Gastrocnemius medialis (tissue), 4 donors: ENCODE measurements around the gene ZNF516.

Source experiments
- CTCF ChIP-seq, 5 experiments: fragments of 450-650 bp in 3 of 5; fragments of 200-600 bp in 2 of 5; sonication (generic) in 2 of 5; IDR thresholded peaks in 4 of 5; conservative IDR thresholded peaks in 1 of 5; 1 replicate in 4 of 5; 2 replicates in 1 of 5; pipeline ENCODE4 v1.5.1; 2016 to 2019; ENCODE audit warnings: antibody characterized with exemption in 5 of 5, mild to moderate bottlenecking in 3 of 5, moderate library complexity in 3 of 5
- POLR2A ChIP-seq, 2 donors: fragments of 450-650 bp; IDR thresholded peaks; one replicate each; pipeline ENCODE4 v1.6.1; 2017; ENCODE audit warnings: antibody characterized with exemption in 2 of 2, mild to moderate bottlenecking in 2 of 2, moderate library complexity in 2 of 2

GRCh38 chr18:76419811-76420210 lies 75.2 kb downstream of the ZNF516 start:
- TF ChIP-seq POLR2A (IDR thresholded peaks at IDR 0.05) (no peak), CTCF (IDR thresholded peaks at IDR 0.05 in 4 of 5, conservative IDR thresholded peaks at IDR 0.05 in 1 of 5) (no peak)
